HepG2 (cell line): ENCODE measurements around the gene RPP21. TPM values are rescaled to one million over a fixed set of nuclear protein-coding genes. Genes with fewer than 3 reads are reported as not detected.
A peak's percentile ranks its signal among the peaks of the same experiment; 100 is the strongest.

Source experiments
- HNRNPUL1 ChIP-seq: fragments of 200-400 bp; formaldehyde crosslinking; IDR thresholded peaks from 2 replicates; pipeline ENCODE4 v1.6.1; 2017; ENCODE audit warnings: low read depth, mild to moderate bottlenecking, low read length, moderate library complexity
- MTA1 ChIP-seq: sonication (generic); formaldehyde crosslinking; IDR thresholded peaks from 2 replicates; pipeline ENCODE4 v1.4.0; 2020; ENCODE audit warnings: missing genetic modification reagents, mild to moderate bottlenecking, borderline replicate concordance
- SAFB2 ChIP-seq: sonication (generic); formaldehyde crosslinking; IDR thresholded peaks from 2 replicates; pipeline ENCODE4 v1.5.1; 2020; ENCODE audit warnings: missing genetic modification reagents, low read depth, mild to moderate bottlenecking, borderline replicate concordance
- SIX4 ChIP-seq: sonication (generic); formaldehyde crosslinking; IDR thresholded peaks from 2 replicates; pipeline ENCODE4 v1.4.0; 2020; ENCODE audit warnings: missing genetic modification reagents
- ZFP36L2 ChIP-seq: sonication (generic); formaldehyde crosslinking; IDR thresholded peaks from 2 replicates; pipeline ENCODE4 v1.4.0; 2020; ENCODE audit warnings: missing genetic modification reagents
- ZNF317 ChIP-seq: sonication (generic); formaldehyde crosslinking; IDR thresholded peaks from 2 replicates; pipeline ENCODE4 v1.5.0; 2020; ENCODE audit warnings: mild to moderate bottlenecking, missing genetic modification reagents
- ZNF672 ChIP-seq: sonication (generic); formaldehyde crosslinking; IDR thresholded peaks from 2 replicates; pipeline ENCODE4 v1.8.1; 2022; ENCODE audit warnings: missing genetic modification reagents
- ZNF766 ChIP-seq: sonication (generic); formaldehyde crosslinking; IDR thresholded peaks from 2 replicates; pipeline ENCODE4 v1.5.0; 2020; ENCODE audit warnings: missing genetic modification reagents, borderline replicate concordance
- ZSCAN22 ChIP-seq: sonication (generic); formaldehyde crosslinking; IDR thresholded peaks from 2 replicates; pipeline ENCODE4 v1.4.0; 2020; ENCODE audit warnings: mild to moderate bottlenecking, missing genetic modification reagents
- polyA plus RNA-seq, 8 experiments: library from polyadenylated mRNA; depleted of rRNA in 3 of 8; stranded (reverse) in 7 of 8; unstranded in 1 of 8; fragments of >200 nt; fragmentation: Illumina TruSeq in 4 of 8; extraction: Trizol in 4 of 8; gene quantifications; 2 replicates each; pipeline versions ENCODE4 v1.2.1 to v1.2.3, GENCODE V29; 2011 to 2016; ENCODE audit warnings: low read depth in 4 of 8, missing spikeins in 1 of 8, mixed read lengths in 1 of 8; ENCODE audit not compliant: insufficient read depth in 1 of 8
- total RNA-seq, 5 experiments: library from RNA; depleted of rRNA; stranded (reverse); fragments of >200 nt; fragmentation: Illumina TruSeq; extraction: Trizol; gene quantifications; 2 replicates each; pipeline ENCODE4 v1.2.3, GENCODE V29; 2016; ENCODE audit warnings: low read depth in 1 of 5
- TF ChIP-seq, protein P1 (sequence below): IDR thresholded peaks from 2 replicates; pipeline ENCODE4 v1.6.1; 2016; ENCODE audit warnings: low read depth, missing genetic modification reagents, missing compliant biosample characterization
- TF ChIP-seq, protein P2 (sequence below): sonication (generic); formaldehyde crosslinking; IDR thresholded peaks from one replicate; pipeline ENCODE4 v1.5.1; 2020; ENCODE audit warnings: mild to moderate bottlenecking, missing genetic modification reagents; ENCODE audit errors: not compliant biosample characterization
- TF ChIP-seq, protein P3 (sequence below), 2 experiments: sonication (generic) in 1 of 2; formaldehyde crosslinking in 1 of 2; IDR thresholded peaks; 2 replicates each; pipeline versions ENCODE4 v1.4.0 to v1.6.1; 2018 to 2020; ENCODE audit warnings: missing genetic modification reagents in 2 of 2, borderline replicate concordance in 1 of 2, low read depth in 1 of 2, mild to moderate bottlenecking in 1 of 2, missing biosample characterization in 1 of 2

Gene RPP21
- total and polyA plus RNA-seq, 2 of the 13 experiments (the other 11 are each of a cell fraction or from before 2014, with no cell fraction given): 53.1 to 72.3 TPM

DNA sequence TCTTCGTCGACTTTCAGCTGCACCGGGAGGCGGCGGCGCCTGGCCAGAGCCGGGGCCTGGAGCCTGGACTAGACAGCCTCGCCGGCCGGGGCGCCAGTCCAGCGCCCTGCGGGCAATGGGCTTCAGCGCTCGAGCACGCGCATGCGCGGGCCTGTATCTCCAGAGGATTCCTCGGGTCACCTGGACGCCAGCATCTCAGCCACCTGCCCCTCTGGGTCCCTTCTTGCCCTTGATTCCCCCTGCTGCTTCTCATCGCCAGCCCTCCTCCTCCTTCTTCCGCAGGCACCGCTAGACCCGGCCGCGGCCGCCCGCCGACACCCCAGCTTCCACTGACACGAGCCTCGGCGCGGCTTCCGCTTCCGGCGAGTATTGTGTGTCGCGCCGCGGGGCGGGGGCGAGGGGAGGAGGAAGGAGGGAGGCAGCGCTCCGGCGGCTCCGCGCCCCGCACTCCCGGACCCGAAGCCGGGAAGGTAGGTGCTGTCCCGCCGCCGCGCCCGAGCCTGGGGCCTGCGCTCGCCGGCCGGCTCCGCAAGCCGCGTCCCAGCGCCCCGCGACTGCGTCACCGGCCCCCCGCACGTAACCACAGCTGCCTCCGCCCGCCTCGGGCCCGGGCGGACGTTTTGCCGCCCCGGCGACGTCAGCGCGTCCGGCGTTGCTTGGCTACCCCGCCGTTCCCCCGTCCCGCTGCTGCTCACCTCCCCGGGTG, 18.3 kb upstream of the RPP21 start, which contains the start of gene TRIM39 (continued):
- TF ChIP-seq, protein P1, sequence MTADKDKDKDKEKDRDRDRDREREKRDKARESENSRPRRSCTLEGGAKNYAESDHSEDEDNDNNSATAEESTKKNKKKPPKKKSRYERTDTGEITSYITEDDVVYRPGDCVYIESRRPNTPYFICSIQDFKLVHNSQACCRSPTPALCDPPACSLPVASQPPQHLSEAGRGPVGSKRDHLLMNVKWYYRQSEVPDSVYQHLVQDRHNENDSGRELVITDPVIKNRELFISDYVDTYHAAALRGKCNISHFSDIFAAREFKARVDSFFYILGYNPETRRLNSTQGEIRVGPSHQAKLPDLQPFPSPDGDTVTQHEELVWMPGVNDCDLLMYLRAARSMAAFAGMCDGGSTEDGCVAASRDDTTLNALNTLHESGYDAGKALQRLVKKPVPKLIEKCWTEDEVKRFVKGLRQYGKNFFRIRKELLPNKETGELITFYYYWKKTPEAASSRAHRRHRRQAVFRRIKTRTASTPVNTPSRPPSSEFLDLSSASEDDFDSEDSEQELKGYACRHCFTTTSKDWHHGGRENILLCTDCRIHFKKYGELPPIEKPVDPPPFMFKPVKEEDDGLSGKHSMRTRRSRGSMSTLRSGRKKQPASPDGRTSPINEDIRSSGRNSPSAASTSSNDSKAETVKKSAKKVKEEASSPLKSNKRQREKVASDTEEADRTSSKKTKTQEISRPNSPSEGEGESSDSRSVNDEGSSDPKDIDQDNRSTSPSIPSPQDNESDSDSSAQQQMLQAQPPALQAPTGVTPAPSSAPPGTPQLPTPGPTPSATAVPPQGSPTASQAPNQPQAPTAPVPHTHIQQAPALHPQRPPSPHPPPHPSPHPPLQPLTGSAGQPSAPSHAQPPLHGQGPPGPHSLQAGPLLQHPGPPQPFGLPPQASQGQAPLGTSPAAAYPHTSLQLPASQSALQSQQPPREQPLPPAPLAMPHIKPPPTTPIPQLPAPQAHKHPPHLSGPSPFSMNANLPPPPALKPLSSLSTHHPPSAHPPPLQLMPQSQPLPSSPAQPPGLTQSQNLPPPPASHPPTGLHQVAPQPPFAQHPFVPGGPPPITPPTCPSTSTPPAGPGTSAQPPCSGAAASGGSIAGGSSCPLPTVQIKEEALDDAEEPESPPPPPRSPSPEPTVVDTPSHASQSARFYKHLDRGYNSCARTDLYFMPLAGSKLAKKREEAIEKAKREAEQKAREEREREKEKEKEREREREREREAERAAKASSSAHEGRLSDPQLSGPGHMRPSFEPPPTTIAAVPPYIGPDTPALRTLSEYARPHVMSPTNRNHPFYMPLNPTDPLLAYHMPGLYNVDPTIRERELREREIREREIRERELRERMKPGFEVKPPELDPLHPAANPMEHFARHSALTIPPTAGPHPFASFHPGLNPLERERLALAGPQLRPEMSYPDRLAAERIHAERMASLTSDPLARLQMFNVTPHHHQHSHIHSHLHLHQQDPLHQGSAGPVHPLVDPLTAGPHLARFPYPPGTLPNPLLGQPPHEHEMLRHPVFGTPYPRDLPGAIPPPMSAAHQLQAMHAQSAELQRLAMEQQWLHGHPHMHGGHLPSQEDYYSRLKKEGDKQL: no peak
- TF ChIP-seq ZFP36L2 (CRISPR knock-in tag) (no peak), MTA1 (CRISPR knock-in tag) (no peak), HNRNPUL1 (no peak), ZNF317 (CRISPR knock-in tag) (peak; percentile 55; the same call in 1 of the 2 replicates), ZNF766 (CRISPR knock-in tag) (peak; percentile 51; the same call in 1 of the 2 replicates), ZNF672 (peak; percentile 93), SIX4 (CRISPR knock-in tag) (no peak), ZSCAN22 (CRISPR knock-in tag) (0 out of 2 replicates have a peak, but pooled peaks have one; percentile 25), SAFB2 (CRISPR knock-in tag) (peak; percentile 59; the same call in 1 of the 2 replicates)
- TF ChIP-seq, protein P2, sequence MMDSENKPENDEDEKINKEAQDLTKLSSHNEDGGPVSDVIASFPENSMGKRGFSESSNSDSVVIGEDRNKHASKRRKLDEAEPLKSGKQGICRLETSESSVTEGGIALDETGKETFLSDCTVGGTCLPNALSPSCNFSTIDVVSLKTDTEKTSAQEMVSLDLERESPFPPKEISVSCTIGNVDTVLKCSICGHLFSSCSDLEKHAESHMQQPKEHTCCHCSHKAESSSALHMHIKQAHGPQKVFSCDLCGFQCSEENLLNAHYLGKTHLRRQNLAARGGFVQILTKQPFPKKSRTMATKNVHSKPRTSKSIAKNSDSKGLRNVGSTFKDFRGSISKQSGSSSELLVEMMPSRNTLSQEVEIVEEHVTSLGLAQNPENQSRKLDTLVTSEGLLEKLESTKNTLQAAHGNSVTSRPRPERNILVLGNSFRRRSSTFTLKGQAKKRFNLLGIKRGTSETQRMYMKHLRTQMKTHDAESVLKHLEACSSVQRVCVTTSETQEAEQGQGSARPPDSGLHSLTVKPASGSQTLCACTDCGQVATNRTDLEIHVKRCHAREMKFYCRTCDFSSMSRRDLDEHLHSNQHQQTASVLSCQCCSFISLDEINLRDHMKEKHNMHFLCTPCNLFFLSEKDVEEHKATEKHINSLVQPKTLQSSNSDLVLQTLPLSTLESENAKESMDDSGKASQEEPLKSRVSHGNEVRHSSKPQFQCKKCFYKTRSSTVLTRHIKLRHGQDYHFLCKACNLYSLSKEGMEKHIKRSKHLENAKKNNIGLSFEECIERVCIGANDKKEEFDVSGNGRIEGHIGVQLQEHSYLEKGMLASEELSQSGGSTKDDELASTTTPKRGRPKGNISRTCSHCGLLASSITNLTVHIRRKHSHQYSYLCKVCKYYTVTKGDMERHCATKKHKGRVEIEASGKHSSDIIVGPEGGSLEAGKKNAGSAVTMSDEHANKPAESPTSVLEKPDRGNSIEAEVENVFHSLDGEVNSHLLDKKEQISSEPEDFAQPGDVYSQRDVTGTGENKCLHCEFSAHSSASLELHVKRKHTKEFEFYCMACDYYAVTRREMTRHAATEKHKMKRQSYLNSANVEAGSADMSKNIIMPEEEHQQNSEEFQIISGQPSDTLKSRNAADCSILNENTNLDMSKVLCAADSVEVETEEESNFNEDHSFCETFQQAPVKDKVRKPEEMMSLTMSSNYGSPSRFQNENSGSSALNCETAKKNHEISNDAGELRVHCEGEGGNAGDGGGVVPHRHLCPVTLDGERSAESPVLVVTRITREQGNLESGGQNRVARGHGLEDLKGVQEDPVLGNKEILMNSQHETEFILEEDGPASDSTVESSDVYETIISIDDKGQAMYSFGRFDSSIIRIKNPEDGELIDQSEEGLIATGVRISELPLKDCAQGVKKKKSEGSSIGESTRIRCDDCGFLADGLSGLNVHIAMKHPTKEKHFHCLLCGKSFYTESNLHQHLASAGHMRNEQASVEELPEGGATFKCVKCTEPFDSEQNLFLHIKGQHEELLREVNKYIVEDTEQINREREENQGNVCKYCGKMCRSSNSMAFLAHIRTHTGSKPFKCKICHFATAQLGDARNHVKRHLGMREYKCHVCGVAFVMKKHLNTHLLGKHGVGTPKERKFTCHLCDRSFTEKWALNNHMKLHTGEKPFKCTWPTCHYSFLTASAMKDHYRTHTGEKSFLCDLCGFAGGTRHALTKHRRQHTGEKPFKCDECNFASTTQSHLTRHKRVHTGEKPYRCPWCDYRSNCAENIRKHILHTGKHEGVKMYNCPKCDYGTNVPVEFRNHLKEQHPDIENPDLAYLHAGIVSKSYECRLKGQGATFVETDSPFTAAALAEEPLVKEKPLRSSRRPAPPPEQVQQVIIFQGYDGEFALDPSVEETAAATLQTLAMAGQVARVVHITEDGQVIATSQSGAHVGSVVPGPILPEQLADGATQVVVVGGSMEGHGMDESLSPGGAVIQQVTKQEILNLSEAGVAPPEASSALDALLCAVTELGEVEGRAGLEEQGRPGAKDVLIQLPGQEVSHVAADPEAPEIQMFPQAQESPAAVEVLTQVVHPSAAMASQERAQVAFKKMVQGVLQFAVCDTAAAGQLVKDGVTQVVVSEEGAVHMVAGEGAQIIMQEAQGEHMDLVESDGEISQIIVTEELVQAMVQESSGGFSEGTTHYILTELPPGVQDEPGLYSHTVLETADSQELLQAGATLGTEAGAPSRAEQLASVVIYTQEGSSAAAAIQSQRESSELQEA (CRISPR knock-in tag): no peak
- TF ChIP-seq, protein P3, sequence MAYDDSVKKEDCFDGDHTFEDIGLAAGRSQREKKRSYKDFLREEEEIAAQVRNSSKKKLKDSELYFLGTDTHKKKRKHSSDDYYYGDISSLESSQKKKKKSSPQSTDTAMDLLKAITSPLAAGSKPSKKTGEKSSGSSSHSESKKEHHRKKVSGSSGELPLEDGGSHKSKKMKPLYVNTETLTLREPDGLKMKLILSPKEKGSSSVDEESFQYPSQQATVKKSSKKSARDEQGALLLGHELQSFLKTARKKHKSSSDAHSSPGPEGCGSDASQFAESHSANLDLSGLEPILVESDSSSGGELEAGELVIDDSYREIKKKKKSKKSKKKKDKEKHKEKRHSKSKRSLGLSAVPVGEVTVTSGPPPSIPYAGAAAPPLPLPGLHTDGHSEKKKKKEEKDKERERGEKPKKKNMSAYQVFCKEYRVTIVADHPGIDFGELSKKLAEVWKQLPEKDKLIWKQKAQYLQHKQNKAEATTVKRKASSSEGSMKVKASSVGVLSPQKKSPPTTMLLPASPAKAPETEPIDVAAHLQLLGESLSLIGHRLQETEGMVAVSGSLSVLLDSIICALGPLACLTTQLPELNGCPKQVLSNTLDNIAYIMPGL (CRISPR knock-in tag; IDR thresholded peaks at IDR 0.05; ENCODE audit: borderline replicate concordance in 1 of 2, low read depth in 1 of 2): peak in 1 of 2 experiments; percentile 79; a peak in 1 of 4 replicates
